ENCODE results near the gene HOXA5. TPM values are rescaled to one million over a fixed set of nuclear protein-coding genes. Genes with fewer than 3 reads are reported as not detected.
A peak's percentile ranks its signal among the peaks of the same experiment; 100 is the strongest.

The HOXA5 gene
- total RNA-seq, 2 donors from 2014 or later, result 9.6 to 18.7 TPM

DNA sequence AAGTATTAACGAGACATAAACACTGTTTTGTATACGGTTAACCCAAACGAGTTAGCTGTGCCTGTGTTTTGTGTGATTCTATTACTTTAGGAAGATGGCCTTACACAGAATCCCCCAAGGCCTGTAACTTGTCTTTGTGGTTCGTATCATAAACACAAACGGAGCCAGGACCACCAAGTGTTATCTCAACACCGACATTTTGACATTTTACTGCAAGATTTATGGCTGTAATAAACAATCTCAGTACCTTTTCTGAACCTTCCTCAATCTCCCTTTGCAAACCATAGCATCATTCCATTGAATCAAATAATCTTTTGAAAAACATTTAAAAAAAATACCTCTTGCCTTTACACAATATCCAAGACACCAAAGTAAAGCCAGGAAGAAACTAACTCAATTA, 10.5 kb downstream of the HOXA5 start:
- DNase-seq, result peak; percentile 14
- no peaks in the 10 kb centered on the region for H3K36me3 ChIP-seq
- peak overlapping the region in 1 of 2 donors; percentile 64 for H3K9ac ChIP-seq (ENCODE audit: low read depth in 2 of 2, low read length in 2 of 2)
- no peaks in the 10 kb centered on the region for H3K9me3 ChIP-seq
- H3K4me1 ChIP-seq, result peaks cover 9% of the 10 kb centered on the region
- no peak overlapping the region for H3K4me3 ChIP-seq
- H3K27ac ChIP-seq, result no peak overlapping the region
- no peaks in the 10 kb centered on the region for H3K27me3 ChIP-seq
- no peak for TF ChIP-seq CTCF (IDR thresholded peaks at IDR 0.05)
- intact Hi-C loops (cut with DNase I), result no loop called here

- intact Hi-C loops (cut with DNase I), result no loop called here
- no peaks in the 10 kb centered on the region for H3K27me3 ChIP-seq
- no peak for TF ChIP-seq CTCF (IDR thresholded peaks at IDR 0.05)
- H3K9ac ChIP-seq (ENCODE audit: low read depth in 2 of 2, low read length in 2 of 2), result peak overlapping the region in 1 of 2 donors; percentile 3
- H3K9me3 ChIP-seq, result no peaks in the 10 kb centered on the region
- DNase-seq, result no peak
- no peaks in the 10 kb centered on the region for H3K36me3 ChIP-seq
- H3K4me1 ChIP-seq, result peaks cover 9% of the 10 kb centered on the region
- no peak overlapping the region for H3K27ac ChIP-seq
- no peak overlapping the region for H3K4me3 ChIP-seq
Observed at GRCh38 chr7:27132214-27132613, 11.3 kb downstream of the HOXA5 start.

- H3K9ac ChIP-seq (ENCODE audit: low read depth in 2 of 2, low read length in 2 of 2), result peak overlapping the region; percentile 84 to 93
- no peaks in the 10 kb centered on the region for H3K9me3 ChIP-seq
- H3K27ac ChIP-seq, result peak overlapping the region; percentile 81
- H3K27me3 ChIP-seq, result no peaks in the 10 kb centered on the region
- intact Hi-C loops (cut with DNase I), result no loop called here
- peaks cover 5% of the 10 kb centered on the region for H3K4me1 ChIP-seq
- H3K36me3 ChIP-seq, result no peaks in the 10 kb centered on the region
- no peak for TF ChIP-seq CTCF (IDR thresholded peaks at IDR 0.05)
- H3K4me3 ChIP-seq, result peak overlapping the region; percentile 60
- DNase-seq, result no peak
Observed at GRCh38 chr7:27131390-27131819, 12.1 kb downstream of the HOXA5 start.

DNA sequence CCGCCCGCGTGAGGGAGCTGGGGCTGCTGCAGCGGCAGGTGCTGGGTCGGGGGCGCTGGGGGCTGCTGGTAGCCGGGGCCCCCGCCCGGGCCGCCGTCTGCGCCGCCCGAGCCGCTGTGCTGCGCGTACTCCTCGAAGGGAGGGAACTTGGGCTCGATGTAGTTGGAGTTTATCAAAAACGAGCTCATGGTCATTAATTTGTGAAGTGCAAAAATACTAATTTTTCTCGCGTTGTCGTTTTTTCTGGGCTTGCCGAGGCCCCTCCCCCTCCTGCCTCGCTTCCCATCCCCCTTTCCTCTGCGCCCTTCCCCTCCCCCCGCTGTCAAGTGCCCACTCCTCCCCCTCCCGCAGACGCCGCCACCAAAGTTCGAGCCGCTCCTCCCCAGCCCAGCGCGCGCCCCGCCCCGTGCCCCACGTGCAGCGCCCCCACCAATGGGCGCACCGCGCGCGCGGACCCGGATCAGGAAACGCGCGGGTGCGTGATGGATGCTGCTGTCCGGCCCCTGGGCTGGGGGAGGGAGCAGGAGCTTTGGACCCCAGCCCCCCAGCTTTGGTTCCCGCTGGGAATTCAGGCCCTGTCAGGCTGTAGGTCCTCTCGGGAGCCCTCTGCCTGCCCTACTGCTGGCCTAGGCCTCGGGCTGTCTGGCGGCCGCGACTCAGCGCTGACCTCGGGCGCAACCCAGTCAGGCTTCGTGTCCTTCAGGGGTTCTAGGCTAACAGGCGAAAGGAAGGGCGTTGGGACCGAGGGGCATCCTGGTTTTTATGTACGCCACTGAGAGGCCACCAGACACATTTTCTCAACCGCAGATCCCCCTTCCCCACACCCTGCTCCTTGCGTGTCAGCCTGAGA, 12.7 kb downstream of the HOXA5 start, which contains the start of gene HOXA4:
HOXA4 (minus strand) TSS at position 218 of the 850 bp plus-strand sequence; CDS start at position 194, 24 bp downstream.
- TF ChIP-seq CTCF (IDR thresholded peaks at IDR 0.05), result no peak
- intact Hi-C loops (cut with DNase I), result no loop called here
- DNase-seq, result peak; percentile 96
- peak within 1 kb of the TSS; percentile 81 for H3K27ac ChIP-seq
- no peaks in the 10 kb centered on the region for H3K9me3 ChIP-seq
- peak within 1 kb of the TSS; percentile 84 to 93 for H3K9ac ChIP-seq (ENCODE audit: low read depth in 2 of 2, low read length in 2 of 2)
- H3K36me3 ChIP-seq, result no peaks in the 10 kb centered on the region
- H3K27me3 ChIP-seq, result no peaks in the 10 kb centered on the region
- H3K4me3 ChIP-seq, result peak within 1 kb of the TSS; percentile 60
- peaks cover 5% of the 10 kb centered on the region for H3K4me1 ChIP-seq

DNA sequence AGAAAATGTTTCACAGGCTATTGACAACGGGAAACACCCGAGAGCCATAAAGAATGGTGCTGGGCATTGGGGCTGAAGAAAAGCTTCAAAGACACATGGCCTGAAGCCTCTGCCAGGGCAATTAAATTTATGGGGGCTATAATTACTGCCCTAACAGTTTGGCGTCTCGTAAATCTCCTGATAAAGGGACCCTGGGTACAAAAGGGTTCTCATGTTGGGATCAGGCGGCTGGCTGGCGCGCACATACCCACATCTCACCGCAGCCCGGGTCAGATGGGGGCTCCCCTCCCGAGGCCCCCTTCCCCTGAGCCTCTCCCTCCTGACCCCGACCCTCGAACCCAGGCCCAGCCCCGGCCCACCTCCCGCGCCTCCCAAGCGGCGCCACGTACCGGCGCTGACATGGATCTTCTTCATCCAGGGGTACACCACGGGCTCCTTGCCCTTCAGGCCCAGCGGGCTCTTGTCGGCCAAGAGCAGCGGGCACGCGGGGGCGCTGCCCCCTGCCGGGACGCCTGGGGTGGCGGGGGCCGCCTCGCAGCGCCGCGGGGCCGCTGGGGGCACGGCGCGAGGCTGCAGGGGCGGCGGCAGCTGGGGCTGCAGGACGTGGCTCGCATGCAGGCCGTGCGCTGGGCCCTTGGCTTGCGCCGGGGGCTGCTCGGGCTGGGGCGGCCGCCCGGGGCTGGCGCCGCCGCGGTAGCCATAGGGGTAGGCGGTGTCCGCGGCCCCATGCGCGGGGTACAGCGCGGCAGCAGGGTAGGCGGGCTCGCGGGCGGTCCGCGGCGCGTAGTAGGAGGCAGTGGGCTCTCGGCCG, 13.5 kb downstream of the HOXA5 start:
- Histone ChIP-seq H3K9ac (ENCODE audit: low read depth in 2 of 2, low read length in 2 of 2) (peak overlapping the region; percentile 76 to 93), H3K4me1 (peaks cover 4% of the 10 kb centered on the region), H3K9me3 (no peaks in the 10 kb centered on the region), H3K27ac (peak overlapping the region; percentile 81), H3K27me3 (no peaks in the 10 kb centered on the region), H3K36me3 (no peaks in the 10 kb centered on the region), H3K4me3 (peak overlapping the region; percentile 60)
- TF ChIP-seq CTCF (IDR thresholded peaks at IDR 0.05), result no peak
- intact Hi-C loops (cut with DNase I), result no loop called here
- DNase-seq, result peak; percentile 75

Measured in colonic mucosa (tissue), 4 donors.